Stomach (tissue), 9 donors: Measurements from ENCODE around the gene GRB10. TPM values are rescaled to one million over a fixed set of nuclear protein-coding genes. Genes with fewer than 3 reads are reported as not detected.

Source experiments
- DNase-seq, 2 donors: peaks; one replicate each; pipeline versions ENCODE4 v3.0.0 to v3.0.0-alpha.2; 2013 to 2019
- H3K27ac ChIP-seq, 5 donors: fragments of 200-600 bp in 4 of 5; sonication (generic) in 4 of 5; one replicate each; pipeline ENCODE4 v1.5.1; 2013 to 2019; ENCODE audit warnings: mild to moderate bottlenecking in 1 of 5, moderate library complexity in 1 of 5
- H3K27me3 ChIP-seq, 3 donors: fragments of 200-600 bp; sonication (generic); one replicate each; pipeline ENCODE4 v1.5.1; 2017 to 2019; ENCODE audit warnings: mixed run types in 1 of 3
- H3K36me3 ChIP-seq, 4 donors: fragments of 200-600 bp; sonication (generic); 1 replicate in 3 of 4; 2 replicates in 1 of 4; pipeline ENCODE4 v1.5.1; 2016 to 2019
- H3K4me1 ChIP-seq, 4 donors: fragments of 200-600 bp; sonication (generic); one replicate each; pipeline ENCODE4 v1.5.1; 2016 to 2019
- H3K4me3 ChIP-seq, 4 donors: fragments of 200-600 bp; sonication (generic) in 3 of 4; one replicate each; pipeline ENCODE4 v1.5.1; 2016 to 2019; ENCODE audit warnings: mild to moderate bottlenecking in 1 of 4
- H3K9me3 ChIP-seq, 4 donors: fragments of 200-600 bp; sonication (generic); one replicate each; pipeline ENCODE4 v1.5.1; 2016 to 2019
- CTCF ChIP-seq, 7 experiments: fragments of 450-650 bp in 4 of 7; fragments of 200-600 bp in 3 of 7; sonication (generic) in 3 of 7; IDR thresholded peaks; one replicate each; pipeline ENCODE4 v1.5.1; 2016 to 2019; ENCODE audit warnings: antibody characterized with exemption in 7 of 7, control low read depth in 2 of 7, mild to moderate bottlenecking in 1 of 7
- EP300 ChIP-seq: sonication (generic); formaldehyde crosslinking; IDR thresholded peaks from one replicate; pipeline ENCODE4 v1.6.1; 2017; ENCODE audit warnings: antibody characterized with exemption
- POLR2A ChIP-seq, 4 donors: fragments of 450-650 bp; IDR thresholded peaks; one replicate each; pipeline ENCODE4 v1.6.1; 2016; ENCODE audit warnings: antibody characterized with exemption in 4 of 4, control low read depth in 2 of 4, mild to moderate bottlenecking in 1 of 4, moderate library complexity in 1 of 4
- POLR2AphosphoS5 ChIP-seq, 3 donors: sonication (generic); formaldehyde crosslinking; IDR thresholded peaks; one replicate each; pipeline ENCODE4 v1.6.1; 2016; ENCODE audit warnings: antibody characterized with exemption in 3 of 3
- WGBS, 5 donors: extraction: QIAGEN DNeasy Blood & Tissue Kit in 3 of 5; methylation state at CpG; one replicate each; pipeline versions ENCODE4 v1.1.5 to v1.1.7; 2013 to 2018; 5-methylcytosine and 5-hydroxymethylcytosine counted together
- intact Hi-C: fragments of 100-400 bp; cut with DNase I; formaldehyde crosslinking; loops from one replicate; pipeline ENCODE4 v1.15.1; 2023; ENCODE audit warnings: low total_unique reads
- polyA plus RNA-seq, 3 donors: library from polyadenylated mRNA; stranded (reverse); fragments of 200-250 nt; gene quantifications; one replicate each; pipeline ENCODE4 v1.2.3, GENCODE V29; 2013
- total RNA-seq, 5 donors: library from RNA; depleted of rRNA; stranded (reverse); fragments of >200 nt; gene quantifications; one replicate each; pipeline versions ENCODE4 v1.1.0 to v1.2.3, GENCODE V29; 2014 to 2016
- donor health status: healthy with polysubstance abuse.
- donor health status: Bipolar disorder and iron deficiency.
- donor health status: healthy.

GRB10 gene
- total and polyA plus RNA-seq, 8 donors = 10.2 to 84.9 (median 49.6) TPM

- WGBS, 5 donors = 75 to 82% (median 79%) methylated on average over 7 of the region's 7 CpGs
- Histone ChIP-seq H3K27me3 (no peaks in the 10 kb centered on the region), H3K27ac (no peak overlapping the region), H3K4me1 (no peaks in the 10 kb centered on the region), H3K9me3 (no peaks in the 10 kb centered on the region), H3K4me3 (no peak overlapping the region), H3K36me3 (peaks cover 19 to 85% (median 72%) of the 10 kb centered on the region in 4 donors)
- TF ChIP-seq POLR2A (IDR thresholded peaks at IDR 0.05) = no peak
- no peak for TF ChIP-seq CTCF (IDR thresholded peaks at IDR 0.05)
- no peak for TF ChIP-seq EP300
- no peak for TF ChIP-seq POLR2AphosphoS5 (IDR thresholded peaks at IDR 0.05)
- DNase-seq = no peak
- intact Hi-C loops = loop anchor here (10.0 kb wide), 1 partner anchor 70 kb away; no protein-coding TSS in a partner anchor
Observed at GRCh38 chr7:50594734-50595485, 187.8 kb downstream of the GRB10 start.

- DNase-seq = no peak
- no peak overlapping the region for H3K27ac ChIP-seq
- H3K4me3 ChIP-seq = no peak overlapping the region
- H3K9me3 ChIP-seq = no peaks in the 10 kb centered on the region
- no peaks in the 10 kb centered on the region for H3K27me3 ChIP-seq
- peaks cover 19 to 77% (median 67%) of the 10 kb centered on the region in 4 donors for H3K36me3 ChIP-seq
- no peaks in the 10 kb centered on the region for H3K4me1 ChIP-seq
- WGBS, 5 donors = 75 to 86% (median 79%) methylated on average over 4 of the region's 4 CpGs
- no peak for TF ChIP-seq CTCF (IDR thresholded peaks at IDR 0.05)
- TF ChIP-seq EP300 = no peak
- no peak for TF ChIP-seq POLR2A (IDR thresholded peaks at IDR 0.05)
- no peak for TF ChIP-seq POLR2AphosphoS5 (IDR thresholded peaks at IDR 0.05)
- intact Hi-C loops = loop anchor here (10.0 kb wide), 1 partner anchor 69 kb away; no protein-coding TSS in a partner anchor
Observed at GRCh38 chr7:50594136-50594535, 188.6 kb downstream of the GRB10 start.

GRCh38 chr7:50592940-50593339 is 189.8 kb downstream of the GRB10 start:
- H3K4me3 ChIP-seq = no peak overlapping the region
- H3K36me3 ChIP-seq = peaks cover 19 to 65% (median 55%) of the 10 kb centered on the region in 4 donors
- 94 to 98% (median 96%) methylated on average over 13 of the region's 13 CpGs for WGBS, 5 donors
- H3K27me3 ChIP-seq = no peaks in the 10 kb centered on the region
- H3K27ac ChIP-seq = no peak overlapping the region
- no peak for TF ChIP-seq POLR2AphosphoS5 (IDR thresholded peaks at IDR 0.05)
- no peak for TF ChIP-seq CTCF (IDR thresholded peaks at IDR 0.05)
- TF ChIP-seq POLR2A (IDR thresholded peaks at IDR 0.05) = no peak
- TF ChIP-seq EP300 = no peak
- DNase-seq = no peak
- H3K4me1 ChIP-seq = no peaks in the 10 kb centered on the region
- intact Hi-C loops = loop anchor here (10.0 kb wide), 1 partner anchor 68 kb away; no protein-coding TSS in a partner anchor
- no peaks in the 10 kb centered on the region for H3K9me3 ChIP-seq

- Histone ChIP-seq H3K4me3 (no peak overlapping the region), H3K36me3 (peaks cover 19 to 53% (median 44%) of the 10 kb centered on the region in 4 donors), H3K27me3 (no peaks in the 10 kb centered on the region), H3K9me3 (no peaks in the 10 kb centered on the region), H3K27ac (no peak overlapping the region), H3K4me1 (no peaks in the 10 kb centered on the region)
- no peak for DNase-seq
- WGBS, 5 donors = 85 to 91% (median 87%) methylated on average over 19 to 21 of the region's 21 CpGs
- intact Hi-C loops = loop anchor here (10.0 kb wide), 1 partner anchor 67 kb away; no protein-coding TSS in a partner anchor
- no peak for TF ChIP-seq POLR2AphosphoS5 (IDR thresholded peaks at IDR 0.05)
- no peak for TF ChIP-seq EP300
- no peak for TF ChIP-seq POLR2A (IDR thresholded peaks at IDR 0.05)
- TF ChIP-seq CTCF (IDR thresholded peaks at IDR 0.05) = no peak
Observed at GRCh38 chr7:50591480-50592438, 190.9 kb downstream of the GRB10 start.
